Measurements from ENCODE around the gene B4GAT1. TPM values are rescaled to one million over a fixed set of nuclear protein-coding genes. Genes with fewer than 3 reads are reported as not detected.

The B4GAT1 gene
- polyA plus RNA-seq, 3 donors, result 0.75 to 1.7 (median 1.7) TPM

GRCh38 chr11:66327171-66328030 is 20.0 kb downstream of the B4GAT1 start:
- WGBS (ENCODE audit: insufficient coverage), result 93% methylated on average over 5 of the region's 10 CpGs
- H3K79me2 ChIP-seq (ENCODE audit: insufficient read depth, low read length), result no peaks in the 10 kb centered on the region
- Mint-ChIP-seq H3K9me3 (no peaks in the 10 kb centered on the region), H3K4me1 (peaks cover 16% of the 10 kb centered on the region), H3K27me3 (ENCODE audit: low read depth in 3 of 3) (peaks cover 0 to 3% (median 2%) of the 10 kb centered on the region in 3 donors), H3K4me3 (no peak overlapping the region), H3K27ac (no peak overlapping the region), H3K36me3 (peaks cover 8 to 11% of the 10 kb centered on the region in 2 donors)
- peaks cover 7 to 13% of the 10 kb centered on the region in 2 donors for H3K36me3 ChIP-seq (replicated peaks in 1 of 2; ENCODE audit: control insufficient read depth in 1 of 2, insufficient read depth in 2 of 2, low read length in 2 of 2)
- DNase-seq, result no peak
- TF ChIP-seq CTCF (IDR thresholded peaks at IDR 0.05), result no peak
- H3K27me3 ChIP-seq (ENCODE audit: control insufficient read depth in 2 of 2, insufficient read depth in 2 of 2, low read length in 2 of 2), result no peaks in the 10 kb centered on the region
- peaks cover 7 to 11% of the 10 kb centered on the region in 2 donors for H3K4me1 ChIP-seq (ENCODE audit: control insufficient read depth in 1 of 2, insufficient read depth in 2 of 2, low read length in 2 of 2)
- H3K27ac ChIP-seq (ENCODE audit: low read depth in 1 of 2, low read length in 2 of 2), result no peak overlapping the region
- no peak overlapping the region for H3K9ac ChIP-seq (ENCODE audit: insufficient read depth, low read length, poor library complexity, severe bottlenecking)
- H3K4me3 ChIP-seq (replicated peaks in 1 of 3; ENCODE audit: low read depth in 2 of 3, low read length in 3 of 3), result no peak overlapping the region
- H3K9me3 ChIP-seq (replicated peaks in 1 of 2; ENCODE audit: control insufficient read depth in 1 of 2, insufficient read depth in 1 of 2, low read length in 2 of 2), result no peaks in the 10 kb centered on the region
- no peak overlapping the region for H2AFZ ChIP-seq (ENCODE audit: insufficient read depth, low read depth, low read length, poor library complexity, severe bottlenecking)
- intact Hi-C loops (cut with micrococcal nuclease), result loop anchor here (1.0 kb wide), 1 partner anchor 15 kb away; no protein-coding TSS in a partner anchor
- no peak overlapping the region for H3K4me2 ChIP-seq (replicated peaks; ENCODE audit: extremely low read depth, low read length, poor library complexity, severe bottlenecking)
- no peaks in the 10 kb centered on the region for H4K20me1 ChIP-seq (ENCODE audit: insufficient read depth, low read length)

GRCh38 chr11:66326261-66327111 is 20.9 kb downstream of the B4GAT1 start:
- H3K9ac ChIP-seq (ENCODE audit: insufficient read depth, low read length, poor library complexity, severe bottlenecking), result no peak overlapping the region
- no peak overlapping the region for H3K4me3 Mint-ChIP-seq
- 60% methylated on average over 14 of the region's 21 CpGs for WGBS (ENCODE audit: insufficient coverage)
- no peak overlapping the region for H3K27ac ChIP-seq (ENCODE audit: low read depth in 1 of 2, low read length in 2 of 2)
- peaks cover 1 to 2% of the 10 kb centered on the region in 2 donors for H3K36me3 Mint-ChIP-seq
- peaks cover 0 to 3% (median 2%) of the 10 kb centered on the region in 3 donors for H3K27me3 Mint-ChIP-seq (ENCODE audit: low read depth in 3 of 3)
- H3K36me3 ChIP-seq (replicated peaks in 1 of 2; ENCODE audit: control insufficient read depth in 1 of 2, insufficient read depth in 2 of 2, low read length in 2 of 2), result peaks cover 0 to 4% of the 10 kb centered on the region in 2 donors
- H3K4me3 ChIP-seq (replicated peaks in 1 of 3; ENCODE audit: low read depth in 2 of 3, low read length in 3 of 3), result no peak overlapping the region
- peaks cover 18% of the 10 kb centered on the region for H3K4me1 Mint-ChIP-seq
- H3K4me2 ChIP-seq (replicated peaks; ENCODE audit: extremely low read depth, low read length, poor library complexity, severe bottlenecking), result no peak overlapping the region
- H2AFZ ChIP-seq (ENCODE audit: insufficient read depth, low read depth, low read length, poor library complexity, severe bottlenecking), result no peak overlapping the region
- no peak for TF ChIP-seq CTCF (IDR thresholded peaks at IDR 0.05)
- no peak overlapping the region for H3K27ac Mint-ChIP-seq
- no peaks in the 10 kb centered on the region for H3K27me3 ChIP-seq (ENCODE audit: control insufficient read depth in 2 of 2, insufficient read depth in 2 of 2, low read length in 2 of 2)
- no peaks in the 10 kb centered on the region for H3K79me2 ChIP-seq (ENCODE audit: insufficient read depth, low read length)
- peaks cover 7 to 11% of the 10 kb centered on the region in 2 donors for H3K4me1 ChIP-seq (ENCODE audit: control insufficient read depth in 1 of 2, insufficient read depth in 2 of 2, low read length in 2 of 2)
- no peak for DNase-seq
- intact Hi-C loops (cut with micrococcal nuclease), result no loop called here
- H4K20me1 ChIP-seq (ENCODE audit: insufficient read depth, low read length), result no peaks in the 10 kb centered on the region
- H3K9me3 Mint-ChIP-seq, result peaks cover 0 to 2% (median 0%) of the 10 kb centered on the region in 7 donors
- no peaks in the 10 kb centered on the region for H3K9me3 ChIP-seq (replicated peaks in 1 of 2; ENCODE audit: control insufficient read depth in 1 of 2, insufficient read depth in 1 of 2, low read length in 2 of 2)

All from CD14-positive monocyte (primary cell).